Caki2 (cell line): ENCODE measurements around the gene TMEM91. TPM values are rescaled to one million over a fixed set of nuclear protein-coding genes. Genes with fewer than 3 reads are reported as not detected.
"Not testable (repeated sequence)": the region's sequence is repeated elsewhere in the genome, so short reads cannot be mapped to it uniquely, and the experiment has no call there.

Source experiments
- DNase-seq: peaks from one replicate; pipeline ENCODE4 v3.0.0-alpha.2; 2015; ENCODE audit warnings: low read depth
- in situ Hi-C: cut with HindIII; loops from 2 replicates; pipeline ENCODE4 v1.10.0; 2016; ENCODE audit warnings: low sequenced_read_pairs, low pct_unique_long_range_greater_than_20kb, mixed read lengths
- total RNA-seq: library from RNA; depleted of rRNA; stranded (reverse); fragments of >200 nt; shearing (Covaris generic); gene quantifications from 2 replicates; pipeline ENCODE4 v1.2.3, GENCODE V29; 2014; ENCODE audit warnings: low replicate concordance; rRNA removed

Gene TMEM91
- total RNA-seq = 4.1 and 7.5 TPM in 2 replicates

GRCh38 chr19:41376241-41376997 lies at the start of gene TMEM91:
Gene TMEM91 (plus strand): TSS chr19:41376533. CDS start chr19:41378310, 1,777 bp downstream.
- in situ Hi-C loops = no loop called here
- DNase-seq = no peak

DNA sequence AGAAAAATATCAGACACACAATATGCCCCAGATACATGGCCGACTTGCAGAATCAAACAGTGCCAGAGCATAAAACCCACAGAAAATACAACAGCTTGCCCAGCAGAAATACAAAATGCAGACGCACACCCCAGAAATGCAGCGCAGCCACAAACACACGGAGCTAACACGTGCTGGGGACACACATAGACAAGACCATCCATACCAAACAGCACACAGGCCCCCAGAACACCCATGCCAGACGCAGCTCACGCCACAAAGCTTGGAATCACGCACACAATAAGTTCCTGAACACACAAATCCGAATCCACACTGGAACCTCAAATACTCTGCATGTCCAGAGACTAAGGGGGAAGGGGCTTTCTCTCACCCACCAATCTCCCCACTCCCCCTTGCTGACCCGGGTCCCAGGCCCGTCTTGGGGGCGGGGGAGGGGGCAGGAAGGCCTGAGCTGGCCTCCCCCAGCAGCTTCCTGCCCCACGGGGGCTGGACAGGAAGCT lies 49.2 kb upstream of the TMEM91 start:
- in situ Hi-C loops = no loop called here
- DNase-seq = no peak

GRCh38 chr19:41327576-41328156 lies 48.7 kb upstream of the TMEM91 start:
- DNase-seq = peak; percentile 76
- in situ Hi-C loops = no loop called here

DNA sequence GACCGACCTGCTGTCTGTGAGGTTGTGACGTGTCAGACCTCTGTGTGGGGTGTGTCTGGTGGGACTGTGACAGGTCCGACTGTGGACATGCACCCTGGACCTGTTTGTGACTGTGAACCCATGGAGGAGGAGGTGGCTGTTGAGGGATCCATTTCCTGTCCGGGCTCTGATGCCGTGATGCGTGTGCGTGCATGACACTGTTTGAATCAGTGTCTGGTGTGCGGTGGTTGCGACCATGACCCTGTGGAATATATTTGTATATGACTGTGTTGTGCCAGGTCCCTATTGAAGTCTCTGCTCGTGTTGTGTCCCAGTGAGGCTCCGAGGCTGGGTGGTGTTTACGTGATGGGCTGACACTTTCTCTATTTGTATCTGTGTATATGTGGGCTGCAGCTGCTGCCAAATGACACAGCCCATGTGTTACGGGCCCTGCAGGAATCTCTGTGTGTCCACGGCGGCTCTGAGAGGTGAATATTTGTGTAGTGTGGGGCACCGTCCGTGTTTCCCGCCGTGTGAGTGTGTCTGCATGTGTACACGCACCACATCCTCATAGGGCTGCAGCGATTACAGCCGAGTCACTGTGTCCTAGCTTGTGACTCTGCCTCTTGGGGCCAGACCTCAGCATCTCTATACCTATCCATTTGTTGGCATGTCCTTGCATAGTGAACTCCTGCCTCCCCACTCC lies 48.0 kb upstream of the TMEM91 start:
- in situ Hi-C loops = no loop called here
- DNase-seq = peak; percentile 50

- DNase-seq = no peak
- in situ Hi-C loops = no loop called here
Measured at GRCh38 chr19:41328842-41329225, 47.5 kb upstream of the TMEM91 start.

- no peak for DNase-seq
- in situ Hi-C loops = no loop called here
Measured at GRCh38 chr19:41330481-41330880, 45.9 kb upstream of the TMEM91 start.

DNA sequence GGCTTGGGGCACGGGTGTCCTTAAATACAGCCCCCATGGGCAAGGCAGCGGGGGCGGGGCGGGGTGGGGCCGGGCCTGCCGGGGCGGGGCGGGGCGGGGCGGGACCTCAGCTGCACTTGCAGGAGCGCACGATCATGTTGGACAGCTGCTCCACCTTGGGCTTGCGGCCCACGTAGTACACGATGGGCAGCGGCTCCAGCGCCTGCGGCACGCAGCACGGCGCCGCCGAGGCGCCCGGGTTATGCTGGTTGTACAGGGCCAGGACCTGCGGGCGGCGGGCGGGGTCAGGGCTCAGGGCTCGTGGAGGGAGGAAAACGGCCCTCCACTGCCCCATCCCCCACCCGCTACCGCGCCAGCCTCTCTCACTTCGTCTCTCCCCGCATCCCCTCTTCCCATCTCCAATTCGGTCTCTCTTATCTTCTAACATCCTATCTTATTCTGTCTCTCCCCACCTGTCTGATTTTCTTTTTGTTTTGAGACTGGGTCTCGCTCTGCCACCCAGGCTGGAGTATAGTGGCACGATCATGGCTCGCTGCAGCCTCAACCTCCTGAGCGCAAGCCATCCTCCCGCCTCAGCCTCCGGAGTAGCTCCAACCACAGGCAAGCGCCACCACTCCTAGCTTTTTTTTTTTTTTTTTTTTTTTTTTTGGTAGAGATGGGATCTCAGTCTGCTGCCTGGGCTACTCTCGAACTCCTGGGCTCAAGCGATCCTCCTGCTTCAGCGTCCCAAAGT lies 45.2 kb upstream of the TMEM91 start:
- no peak for DNase-seq
- in situ Hi-C loops = no loop called here

- in situ Hi-C loops = no loop called here
- no peak for DNase-seq
Measured at GRCh38 chr19:41332000-41332399, 44.3 kb upstream of the TMEM91 start.

- in situ Hi-C loops = no loop called here
Measured at GRCh38 chr19:41332468-41332867, 43.9 kb upstream of the TMEM91 start.

GRCh38 chr19:41334793-41335192 lies 41.5 kb upstream of the TMEM91 start:
- DNase-seq = no peak
- in situ Hi-C loops = no loop called here

More at GRCh38 chr19:41332468-41332867, 43.9 kb upstream of the TMEM91 start:
- DNase-seq = no peak

DNA sequence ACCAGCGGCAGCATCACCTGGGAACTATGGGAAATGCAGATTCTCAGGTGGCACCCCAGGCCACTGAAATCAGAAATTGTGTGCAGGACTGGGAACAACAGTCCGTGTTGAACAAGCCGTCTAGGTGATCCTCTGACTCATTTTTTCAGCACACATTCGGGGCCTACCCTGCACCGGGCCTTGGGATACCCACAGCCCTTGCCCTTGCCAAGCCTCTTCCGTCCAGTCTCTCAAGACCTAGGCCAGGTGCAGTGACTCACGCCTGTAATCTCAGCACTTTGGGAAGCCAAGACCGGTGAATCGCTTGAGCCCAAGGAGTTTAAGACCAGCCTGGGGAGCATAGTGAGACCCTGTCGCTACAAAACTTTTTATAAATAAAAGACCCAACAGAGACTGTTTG lies 40.9 kb upstream of the TMEM91 start:
- no peak for DNase-seq
- in situ Hi-C loops = no loop called here

GRCh38 chr19:41339936-41340335 lies 36.4 kb upstream of the TMEM91 start:
- in situ Hi-C loops = no loop called here
- DNase-seq = peak; percentile 85

DNA sequence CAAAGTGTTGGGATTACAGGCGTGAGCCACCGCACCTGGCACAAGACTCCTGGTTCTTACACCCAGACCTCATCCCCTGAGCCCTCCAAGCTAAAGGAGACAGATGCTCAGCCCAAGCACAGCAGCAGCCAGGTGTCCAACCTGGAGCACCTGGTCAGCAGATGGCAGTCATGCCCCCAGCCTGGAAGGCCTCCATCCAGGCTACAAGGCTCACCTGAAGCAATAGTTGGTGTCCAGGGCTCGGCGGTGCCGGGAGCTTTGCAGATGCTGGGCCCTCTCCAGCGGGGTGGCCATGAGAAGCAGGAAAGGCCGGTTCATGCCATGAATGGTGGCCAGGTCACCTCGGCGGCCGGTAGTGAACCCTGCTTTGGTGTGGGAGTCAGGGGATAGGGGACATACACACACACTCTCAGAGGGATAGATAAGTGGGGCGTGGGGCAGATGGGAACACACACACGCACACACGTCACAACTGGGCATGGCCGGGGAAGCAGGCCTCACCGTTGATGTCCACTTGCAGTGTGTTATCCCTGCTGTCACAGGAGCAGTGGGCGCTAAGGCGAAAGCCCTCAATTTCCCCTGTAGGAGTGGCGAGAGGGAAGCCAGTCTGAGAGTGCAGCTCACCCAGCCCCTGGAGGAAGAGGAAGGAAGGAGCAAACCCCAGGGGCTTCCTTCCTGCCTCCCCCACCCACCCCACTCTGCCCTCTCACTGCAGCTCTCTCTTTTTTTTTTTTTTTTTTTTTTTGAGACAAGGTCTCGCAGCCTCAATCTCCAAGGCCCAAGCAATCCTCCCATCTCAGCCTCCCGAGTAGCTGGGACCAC lies 34.5 kb upstream of the TMEM91 start:
- in situ Hi-C loops = no loop called here
- no peak for DNase-seq

- DNase-seq = no peak
- in situ Hi-C loops = no loop called here
Measured at GRCh38 chr19:41344162-41344561, 32.2 kb upstream of the TMEM91 start.

- DNase-seq, in situ Hi-C loops: not testable (repeated sequence)
Measured at GRCh38 chr19:41346916-41347315, 29.4 kb upstream of the TMEM91 start.

DNA sequence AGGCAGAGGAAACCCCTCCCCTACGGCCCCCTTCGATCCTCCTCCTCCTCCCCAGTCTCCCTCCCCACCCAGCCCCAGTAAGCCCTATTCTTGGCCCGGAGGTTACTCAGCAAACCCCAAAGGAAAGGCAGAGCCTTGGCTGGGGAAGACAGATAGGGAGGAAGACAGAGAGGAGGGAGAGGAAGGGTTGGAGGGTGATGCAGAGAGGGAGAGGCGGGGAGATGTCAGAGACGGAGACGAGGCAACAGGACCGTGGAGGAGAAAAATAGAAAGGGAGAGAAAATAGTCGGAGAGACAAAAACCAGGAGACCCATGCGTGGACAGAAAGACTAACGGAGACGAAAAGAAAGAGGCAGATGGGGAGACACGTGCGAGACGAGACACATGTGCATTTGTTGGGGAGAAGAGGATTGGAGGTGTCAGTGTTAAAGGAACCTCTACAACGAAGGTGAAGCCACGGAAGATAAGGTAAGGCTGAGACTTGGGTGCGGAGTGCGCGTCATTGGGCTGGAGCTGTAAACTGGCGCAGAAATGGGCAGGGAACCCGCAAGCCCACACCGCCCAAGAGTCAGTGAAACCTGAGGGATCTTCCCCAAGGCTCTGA lies 25.5 kb upstream of the TMEM91 start:
- in situ Hi-C loops = no loop called here
- no peak for DNase-seq
